Gastrocnemius medialis (tissue), 4 donors: ENCODE results near the gene CD38.

ENCODE experiments used
- POLR2A ChIP-seq, 2 donors: fragments of 450-650 bp; IDR thresholded peaks; one replicate each; pipeline ENCODE4 v1.6.1; 2017; ENCODE audit warnings: antibody characterized with exemption in 2 of 2, mild to moderate bottlenecking in 2 of 2, moderate library complexity in 2 of 2
- TF ChIP-seq, protein P1 (sequence below), 5 experiments: fragments of 450-650 bp in 3 of 5; fragments of 200-600 bp in 2 of 5; sonication (generic) in 2 of 5; IDR thresholded peaks in 4 of 5; conservative IDR thresholded peaks in 1 of 5; 1 replicate in 4 of 5; 2 replicates in 1 of 5; pipeline ENCODE4 v1.5.1; 2016 to 2019; ENCODE audit warnings: antibody characterized with exemption in 5 of 5, mild to moderate bottlenecking in 3 of 5, moderate library complexity in 3 of 5

GRCh38 chr4:15811703-15812337 lies 33.7 kb downstream of the CD38 start:
- no peak for TF ChIP-seq POLR2A (IDR thresholded peaks at IDR 0.05)
- TF ChIP-seq, protein P1, sequence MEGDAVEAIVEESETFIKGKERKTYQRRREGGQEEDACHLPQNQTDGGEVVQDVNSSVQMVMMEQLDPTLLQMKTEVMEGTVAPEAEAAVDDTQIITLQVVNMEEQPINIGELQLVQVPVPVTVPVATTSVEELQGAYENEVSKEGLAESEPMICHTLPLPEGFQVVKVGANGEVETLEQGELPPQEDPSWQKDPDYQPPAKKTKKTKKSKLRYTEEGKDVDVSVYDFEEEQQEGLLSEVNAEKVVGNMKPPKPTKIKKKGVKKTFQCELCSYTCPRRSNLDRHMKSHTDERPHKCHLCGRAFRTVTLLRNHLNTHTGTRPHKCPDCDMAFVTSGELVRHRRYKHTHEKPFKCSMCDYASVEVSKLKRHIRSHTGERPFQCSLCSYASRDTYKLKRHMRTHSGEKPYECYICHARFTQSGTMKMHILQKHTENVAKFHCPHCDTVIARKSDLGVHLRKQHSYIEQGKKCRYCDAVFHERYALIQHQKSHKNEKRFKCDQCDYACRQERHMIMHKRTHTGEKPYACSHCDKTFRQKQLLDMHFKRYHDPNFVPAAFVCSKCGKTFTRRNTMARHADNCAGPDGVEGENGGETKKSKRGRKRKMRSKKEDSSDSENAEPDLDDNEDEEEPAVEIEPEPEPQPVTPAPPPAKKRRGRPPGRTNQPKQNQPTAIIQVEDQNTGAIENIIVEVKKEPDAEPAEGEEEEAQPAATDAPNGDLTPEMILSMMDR (IDR thresholded peaks at IDR 0.05 in 4 of 5, conservative IDR thresholded peaks at IDR 0.05 in 1 of 5), result no peak
